CD14-positive monocyte (primary cell): ENCODE results near the gene KDM4C. TPM values are rescaled to one million over a fixed set of nuclear protein-coding genes. Genes with fewer than 3 reads are reported as not detected.

Experiments used
- DNase-seq, 3 donors: peaks; one replicate each; pipeline ENCODE4 v3.0.0-alpha.2; 2011 to 2022
- H2AFZ ChIP-seq: 2 replicates; pipeline ENCODE4 v1.6.0; 2012; ENCODE audit warnings: mild to moderate bottlenecking, low read depth, low read length, inconsistent platforms; ENCODE audit not compliant: insufficient read depth, poor library complexity, severe bottlenecking
- H3K27ac ChIP-seq, 2 donors: 1 replicate in 1 of 2; 2 replicates in 1 of 2; pipeline ENCODE4 v1.5.1; 2012 to 2013; ENCODE audit warnings: low read length in 2 of 2, control low read depth in 1 of 2, inconsistent platforms in 1 of 2, low read depth in 1 of 2, mild to moderate bottlenecking in 1 of 2
- H3K27me3 ChIP-seq, 2 donors: one replicate each; pipeline versions ENCODE4 v1.6.0 to v1.6.1; 2011 to 2013; ENCODE audit warnings: low read length in 2 of 2; ENCODE audit not compliant: control insufficient read depth in 2 of 2, insufficient read depth in 2 of 2
- H3K36me3 ChIP-seq, 2 donors: replicated peaks in 1 of 2; 1 replicate in 1 of 2; 2 replicates in 1 of 2; pipeline versions ENCODE4 v1.5.1 to v1.6.1; 2012 to 2013; ENCODE audit warnings: low read length in 2 of 2, control low read depth in 1 of 2, inconsistent platforms in 1 of 2, mild to moderate bottlenecking in 1 of 2; ENCODE audit not compliant: insufficient read depth in 2 of 2, control insufficient read depth in 1 of 2
- H3K4me1 ChIP-seq, 2 donors: 1 replicate in 1 of 2; 2 replicates in 1 of 2; pipeline versions ENCODE4 v1.5.1 to v1.6.1; 2012 to 2013; ENCODE audit warnings: low read length in 2 of 2, control low read depth in 1 of 2, inconsistent platforms in 1 of 2, mild to moderate bottlenecking in 1 of 2, moderate library complexity in 1 of 2; ENCODE audit not compliant: insufficient read depth in 2 of 2, control insufficient read depth in 1 of 2
- H3K4me2 ChIP-seq: replicated peaks from 2 replicates; pipeline ENCODE3; 2012; ENCODE audit warnings: low read length, moderate library complexity, mild to moderate bottlenecking; ENCODE audit not compliant: poor library complexity, severe bottlenecking; ENCODE audit errors: extremely low read depth
- H3K4me3 ChIP-seq, 3 experiments: fragments of 200-600 bp in 1 of 3; sonication (generic) in 1 of 3; replicated peaks in 1 of 3; 1 replicate in 2 of 3; 2 replicates in 1 of 3; pipeline ENCODE4 v1.5.1; 2011 to 2013; ENCODE audit warnings: low read length in 3 of 3, mild to moderate bottlenecking in 3 of 3, control low read depth in 2 of 3, low read depth in 2 of 3, inconsistent platforms in 1 of 3, moderate library complexity in 1 of 3
- H3K79me2 ChIP-seq: 2 replicates; pipeline ENCODE4 v1.6.0; 2012; ENCODE audit warnings: mild to moderate bottlenecking, control low read depth, inconsistent platforms, low read length, moderate library complexity; ENCODE audit not compliant: insufficient read depth
- H3K9ac ChIP-seq: 2 replicates; pipeline ENCODE4 v1.6.0; 2017; ENCODE audit warnings: low read length, mild to moderate bottlenecking; ENCODE audit not compliant: insufficient read depth, poor library complexity, severe bottlenecking
- H3K9me3 ChIP-seq, 2 donors: replicated peaks in 1 of 2; 1 replicate in 1 of 2; 2 replicates in 1 of 2; pipeline versions ENCODE4 v1.5.1 to v1.6.1; 2012 to 2013; ENCODE audit warnings: low read length in 2 of 2, control low read depth in 1 of 2; ENCODE audit not compliant: control insufficient read depth in 1 of 2, insufficient read depth in 1 of 2
- H4K20me1 ChIP-seq: 2 replicates; pipeline ENCODE4 v1.6.0; 2012; ENCODE audit warnings: mild to moderate bottlenecking, low read length, control low read depth, moderate library complexity; ENCODE audit not compliant: insufficient read depth
- H3K27ac Mint-ChIP-seq, 7 donors: one replicate each; pipeline ENCODE4 v1.8.0; 2020; ENCODE audit warnings: mild to moderate bottlenecking in 7 of 7, mixed read lengths in 7 of 7, moderate library complexity in 6 of 7, inconsistent platforms in 2 of 7
- H3K27me3 Mint-ChIP-seq, 3 donors: one replicate each; pipeline ENCODE4 v1.8.0; 2021 to 2022; ENCODE audit warnings: low read depth in 3 of 3, mild to moderate bottlenecking in 3 of 3, mixed read lengths in 3 of 3, moderate library complexity in 3 of 3, inconsistent platforms in 1 of 3
- H3K36me3 Mint-ChIP-seq, 2 donors: one replicate each; pipeline ENCODE4 v1.8.0; 2020; ENCODE audit warnings: mixed read lengths in 2 of 2, inconsistent platforms in 1 of 2, mild to moderate bottlenecking in 1 of 2
- H3K4me1 Mint-ChIP-seq: one replicate; pipeline ENCODE4 v1.8.0; 2020; ENCODE audit warnings: mild to moderate bottlenecking, mixed read lengths
- H3K4me3 Mint-ChIP-seq, 2 donors: one replicate each; pipeline ENCODE4 v1.8.0; 2020; ENCODE audit warnings: mild to moderate bottlenecking in 2 of 2, mixed read lengths in 2 of 2, moderate library complexity in 1 of 2
- H3K9me3 Mint-ChIP-seq, 7 donors: one replicate each; pipeline ENCODE4 v1.8.0; 2020 to 2022; ENCODE audit warnings: mixed read lengths in 7 of 7, mild to moderate bottlenecking in 6 of 7, moderate library complexity in 6 of 7, inconsistent platforms in 2 of 7
- CTCF ChIP-seq: fragments of 200-600 bp; IDR thresholded peaks from one replicate; pipeline ENCODE4 v1.8.0; 2022; ENCODE audit warnings: antibody characterized with exemption, mild to moderate bottlenecking
- WGBS: methylation state at CpG from one replicate; pipeline ENCODE4 v1.1.5; 2013; ENCODE audit warnings: missing lambda C conversion rate; ENCODE audit not compliant: insufficient coverage; 5-methylcytosine and 5-hydroxymethylcytosine counted together
- intact Hi-C, 2 donors: fragments of 100-400 bp; cut with micrococcal nuclease; formaldehyde crosslinking; loops; one replicate each; pipeline versions ENCODE4 v1.15.0 to v1.15.1; 2023
- polyA plus RNA-seq, 3 donors: library from polyadenylated mRNA; depleted of rRNA in 1 of 3; unstranded in 2 of 3; stranded (reverse) in 1 of 3; fragments of 300-500 nt in 2 of 3; fragments of >200 nt in 1 of 3; fragmentation: Illumina TruSeq in 2 of 3; gene quantifications; 1 replicate in 2 of 3; 2 replicates in 1 of 3; pipeline ENCODE4 v1.2.3, GENCODE V29; 2012 to 2021

KDM4C gene
- polyA plus RNA-seq, 3 donors = 15.2 to 36.2 (median 17.1) TPM

GRCh38 chr9:6959270-6960000 is 201.7 kb downstream of the KDM4C start:
- Histone ChIP-seq H2AFZ (no peak overlapping the region), H3K27me3 (no peaks in the 10 kb centered on the region), H3K4me1 (no peaks in the 10 kb centered on the region), H3K9me3 (no peaks in the 10 kb centered on the region), H3K79me2 (no peaks in the 10 kb centered on the region), H4K20me1 (peaks cover 43% of the 10 kb centered on the region), H3K27ac (no peak overlapping the region), H3K4me3 (no peak overlapping the region), H3K4me2 (no peak overlapping the region), H3K36me3 (peaks cover 3 to 15% of the 10 kb centered on the region in 2 donors), H3K9ac (no peak overlapping the region)
- no CpG with 5 or more reads among the region's 5 CpGs for WGBS
- DNase-seq = no peak
- no peak overlapping the region for H3K4me3 Mint-ChIP-seq
- peaks cover 0 to 2% (median 0%) of the 10 kb centered on the region in 7 donors for H3K9me3 Mint-ChIP-seq
- H3K36me3 Mint-ChIP-seq = peaks cover 9 to 18% of the 10 kb centered on the region in 2 donors
- H3K27ac Mint-ChIP-seq = peak overlapping the region in 1 of 7 donors; percentile 54
- intact Hi-C loops = no loop called here
- peaks cover 13% of the 10 kb centered on the region for H3K4me1 Mint-ChIP-seq
- TF ChIP-seq CTCF = no peak
- H3K27me3 Mint-ChIP-seq = peaks cover 0 to 1% (median 0%) of the 10 kb centered on the region in 3 donors

- TF ChIP-seq CTCF = no peak
- Mint-ChIP-seq H3K27ac (no peak overlapping the region), H3K4me3 (no peak overlapping the region), H3K4me1 (peaks cover 13% of the 10 kb centered on the region), H3K9me3 (peaks cover 0 to 2% (median 0%) of the 10 kb centered on the region in 7 donors), H3K36me3 (peaks cover 9 to 18% of the 10 kb centered on the region in 2 donors), H3K27me3 (peaks cover 0 to 1% (median 0%) of the 10 kb centered on the region in 3 donors)
- Histone ChIP-seq H3K4me1 (no peaks in the 10 kb centered on the region), H3K9ac (no peak overlapping the region), H4K20me1 (peaks cover 30% of the 10 kb centered on the region), H2AFZ (no peak overlapping the region), H3K9me3 (no peaks in the 10 kb centered on the region), H3K36me3 (peaks cover 3 to 15% of the 10 kb centered on the region in 2 donors), H3K27ac (no peak overlapping the region), H3K79me2 (no peaks in the 10 kb centered on the region), H3K4me3 (no peak overlapping the region), H3K27me3 (no peaks in the 10 kb centered on the region), H3K4me2 (no peak overlapping the region)
- intact Hi-C loops = no loop called here
- WGBS = no CpG with 5 or more reads among the region's 3 CpGs
- DNase-seq = no peak
These were observed 203.0 kb downstream of the KDM4C start for GRCh38 chr9:6960777-6961176.
